ENCODE data around the gene FRS2. TPM values are rescaled to one million over a fixed set of nuclear protein-coding genes. Genes with fewer than 3 reads are reported as not detected.

Gene FRS2
- total RNA-seq, 4 donors from 2014 or later, result 27.4 to 159 (median 65.4) TPM

GRCh38 chr12:69471076-69471430 lies 865 bp downstream of the FRS2 start:
- intact Hi-C loops (cut with DNase I; ENCODE audit: low total_unique reads), result loop anchor here (10.0 kb wide), 1 partner anchor 114 kb away; the partner anchor contains the start of gene CCT2
- Histone ChIP-seq H3K9me3 (no peaks in the 10 kb centered on the region), H3K4me3 (peak overlapping the region; percentile 75 to 83), H3K27me3 (no peaks in the 10 kb centered on the region), H3K36me3 (no peaks in the 10 kb centered on the region), H3K4me1 (peaks cover 0 to 13% of the 10 kb centered on the region in 2 donors), H3K27ac (peak overlapping the region; percentile 90 to 91)
- TF ChIP-seq POLR2A (IDR thresholded peaks at IDR 0.05), result no peak
- no peak for TF ChIP-seq CTCF (IDR thresholded peaks at IDR 0.05)
- no peak for DNase-seq

- intact Hi-C loops (cut with DNase I; ENCODE audit: low total_unique reads), result loop anchor here (10.0 kb wide), 1 partner anchor 113 kb away; the partner anchor contains the start of gene CCT2
- no peaks in the 10 kb centered on the region for H3K27me3 ChIP-seq
- DNase-seq, result no peak
- no peaks in the 10 kb centered on the region for H3K36me3 ChIP-seq
- peaks cover 0 to 13% of the 10 kb centered on the region in 2 donors for H3K4me1 ChIP-seq
- TF ChIP-seq CTCF (IDR thresholded peaks at IDR 0.05) (no peak), POLR2A (IDR thresholded peaks at IDR 0.05) (no peak)
- H3K9me3 ChIP-seq, result no peaks in the 10 kb centered on the region
- H3K27ac ChIP-seq, result no peak overlapping the region
- peak overlapping the region in 1 of 2 donors; percentile 75 for H3K4me3 ChIP-seq
These were observed 1.6 kb downstream of the FRS2 start for GRCh38 chr12:69471667-69472385.

GRCh38 chr12:69473262-69473661 lies 3.1 kb downstream of the FRS2 start:
- H3K4me1 ChIP-seq, result peaks cover 0 to 13% of the 10 kb centered on the region in 2 donors
- no peak for TF ChIP-seq POLR2A (IDR thresholded peaks at IDR 0.05)
- TF ChIP-seq CTCF (IDR thresholded peaks at IDR 0.05), result no peak
- intact Hi-C loops (cut with DNase I; ENCODE audit: low total_unique reads), result loop anchor here (10.0 kb wide), 1 partner anchor 112 kb away; the partner anchor contains the start of gene CCT2
- H3K9me3 ChIP-seq, result no peaks in the 10 kb centered on the region
- H3K36me3 ChIP-seq, result no peaks in the 10 kb centered on the region
- no peaks in the 10 kb centered on the region for H3K27me3 ChIP-seq
- no peak overlapping the region for H3K4me3 ChIP-seq
- no peak for DNase-seq
- H3K27ac ChIP-seq, result peak overlapping the region in 1 of 2 donors; percentile 76

- DNase-seq, result no peak
- TF ChIP-seq CTCF (IDR thresholded peaks at IDR 0.05) (no peak), POLR2A (IDR thresholded peaks at IDR 0.05) (no peak)
- Histone ChIP-seq H3K36me3 (no peaks in the 10 kb centered on the region), H3K27ac (peak overlapping the region in 1 of 2 donors; percentile 76), H3K27me3 (no peaks in the 10 kb centered on the region), H3K4me1 (peaks cover 0 to 13% of the 10 kb centered on the region in 2 donors), H3K9me3 (no peaks in the 10 kb centered on the region), H3K4me3 (no peak overlapping the region)
- intact Hi-C loops (cut with DNase I; ENCODE audit: low total_unique reads), result loop anchor here (10.0 kb wide), 1 partner anchor 110 kb away; the partner anchor contains the start of gene CCT2
These were observed 4.3 kb downstream of the FRS2 start for GRCh38 chr12:69474456-69474855.

GRCh38 chr12:69475237-69475975 lies 5.2 kb downstream of the FRS2 start:
- no peak overlapping the region for H3K4me3 ChIP-seq
- H3K36me3 ChIP-seq, result no peaks in the 10 kb centered on the region
- H3K27ac ChIP-seq, result peak overlapping the region; percentile 50 to 76
- H3K27me3 ChIP-seq, result no peaks in the 10 kb centered on the region
- peaks cover 0 to 13% of the 10 kb centered on the region in 2 donors for H3K4me1 ChIP-seq
- no peaks in the 10 kb centered on the region for H3K9me3 ChIP-seq
- intact Hi-C loops (cut with DNase I; ENCODE audit: low total_unique reads), result loop anchor here (10.0 kb wide), 1 partner anchor 109 kb away; the partner anchor contains the start of gene CCT2
- TF ChIP-seq CTCF (IDR thresholded peaks at IDR 0.05), result no peak
- TF ChIP-seq POLR2A (IDR thresholded peaks at IDR 0.05), result no peak
- DNase-seq, result no peak
